Loucy (cell line): ENCODE measurements around the gene TOMM70.

ENCODE experiments used
- H2AFZ ChIP-seq: fragments of 200-600 bp; sonication (generic); 2 replicates; pipeline ENCODE4 v1.6.0; 2016; ENCODE audit warnings: antibody characterized with exemption, mild to moderate bottlenecking, low read length, moderate library complexity
- H3F3A ChIP-seq: fragments of 200-600 bp; 2 replicates; pipeline ENCODE4 v1.6.0; 2016; ENCODE audit warnings: antibody characterized with exemption, low read depth, mild to moderate bottlenecking
- H3K27me3 ChIP-seq: fragments of 200-600 bp; sonication (generic); 2 replicates; pipeline ENCODE4 v1.6.1; 2014; ENCODE audit warnings: low read length, mild to moderate bottlenecking; ENCODE audit not compliant: insufficient read depth, poor library complexity, severe bottlenecking
- H3K36me3 ChIP-seq: fragments of 200-600 bp; sonication (generic); 2 replicates; pipeline ENCODE4 v1.6.1; 2016; ENCODE audit warnings: low read length; ENCODE audit not compliant: insufficient read depth
- H3K4me1 ChIP-seq: fragments of 200-600 bp; sonication (generic); 2 replicates; pipeline ENCODE4 v1.5.1; 2014; ENCODE audit warnings: low read length, mild to moderate bottlenecking; ENCODE audit not compliant: insufficient read depth, poor library complexity, severe bottlenecking
- H3K4me2 ChIP-seq: fragments of 200-600 bp; sonication (generic); 2 replicates; pipeline ENCODE4 v1.6.0; 2014; ENCODE audit warnings: antibody characterized with exemption, low read length, low read depth, mild to moderate bottlenecking; ENCODE audit not compliant: poor library complexity, severe bottlenecking
- H3K4me3 ChIP-seq: fragments of 200-600 bp; sonication (generic); 2 replicates; pipeline ENCODE4 v1.5.1; 2014; ENCODE audit warnings: low read length, mild to moderate bottlenecking, mixed read lengths; ENCODE audit not compliant: poor library complexity, severe bottlenecking
- H3K79me2 ChIP-seq: fragments of 200-600 bp; sonication (generic); 2 replicates; pipeline ENCODE4 v1.6.1; 2014; ENCODE audit warnings: low read length; ENCODE audit not compliant: insufficient read depth
- H3K9ac ChIP-seq: fragments of 200-600 bp; sonication (generic); 2 replicates; pipeline ENCODE4 v1.6.0; 2014; ENCODE audit warnings: mild to moderate bottlenecking, low read depth, low read length, moderate library complexity; ENCODE audit not compliant: poor library complexity, severe bottlenecking
- H3K9me2 ChIP-seq: fragments of 200-600 bp; sonication (generic); replicated peaks from 2 replicates; pipeline ENCODE4 v1.6.1; 2016; ENCODE audit warnings: low read depth, low read length, mixed read lengths
- H3K9me3 ChIP-seq: fragments of 200-600 bp; sonication (generic); 2 replicates; pipeline ENCODE4 v1.6.1; 2014; ENCODE audit warnings: mild to moderate bottlenecking, antibody characterized with exemption, low read length, low read depth; ENCODE audit not compliant: insufficient read depth
- H4K20me1 ChIP-seq: fragments of 200-600 bp; sonication (generic); 2 replicates; pipeline ENCODE4 v1.6.0; 2014; ENCODE audit warnings: antibody characterized with exemption, low read length, mild to moderate bottlenecking; ENCODE audit not compliant: insufficient read depth, poor library complexity, severe bottlenecking
- EZH2phosphoT487 ChIP-seq: fragments of 200-600 bp; IDR thresholded peaks from 2 replicates; pipeline ENCODE4 v1.6.1; 2018; ENCODE audit warnings: antibody characterized with exemption, mild to moderate bottlenecking, moderate library complexity, borderline replicate concordance
- TF ChIP-seq, protein P1 (sequence below): fragments of 200-600 bp; sonication (generic); conservative IDR thresholded peaks from 2 replicates; pipeline ENCODE4 v1.5.1; 2014; ENCODE audit warnings: mild to moderate bottlenecking, antibody characterized with exemption, low read length

Gene TOMM70

DNA sequence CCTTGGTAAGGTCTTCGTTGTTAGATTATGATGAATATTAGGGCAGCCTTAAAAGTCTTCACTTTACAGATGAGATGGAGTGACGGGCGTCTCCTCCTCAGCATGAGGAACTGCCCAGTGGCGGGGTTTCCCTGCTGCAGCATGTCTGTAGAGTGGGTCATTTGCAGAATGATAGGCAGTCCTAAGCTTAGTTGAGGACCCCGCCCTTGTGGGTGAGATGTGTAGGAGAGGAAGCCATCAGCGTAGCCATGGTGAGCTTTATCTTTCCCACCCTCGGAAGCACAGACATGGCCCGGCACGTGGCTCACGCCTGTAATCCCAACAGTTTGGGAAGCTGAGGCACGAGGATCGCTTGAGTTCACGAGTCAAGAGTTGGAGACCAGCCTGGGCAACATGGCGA, 65.5 kb downstream of the TOMM70 start:
- peak overlapping the region; percentile 85 for H2AFZ ChIP-seq
- peak overlapping the region; percentile 80 for H3K9ac ChIP-seq

DNA sequence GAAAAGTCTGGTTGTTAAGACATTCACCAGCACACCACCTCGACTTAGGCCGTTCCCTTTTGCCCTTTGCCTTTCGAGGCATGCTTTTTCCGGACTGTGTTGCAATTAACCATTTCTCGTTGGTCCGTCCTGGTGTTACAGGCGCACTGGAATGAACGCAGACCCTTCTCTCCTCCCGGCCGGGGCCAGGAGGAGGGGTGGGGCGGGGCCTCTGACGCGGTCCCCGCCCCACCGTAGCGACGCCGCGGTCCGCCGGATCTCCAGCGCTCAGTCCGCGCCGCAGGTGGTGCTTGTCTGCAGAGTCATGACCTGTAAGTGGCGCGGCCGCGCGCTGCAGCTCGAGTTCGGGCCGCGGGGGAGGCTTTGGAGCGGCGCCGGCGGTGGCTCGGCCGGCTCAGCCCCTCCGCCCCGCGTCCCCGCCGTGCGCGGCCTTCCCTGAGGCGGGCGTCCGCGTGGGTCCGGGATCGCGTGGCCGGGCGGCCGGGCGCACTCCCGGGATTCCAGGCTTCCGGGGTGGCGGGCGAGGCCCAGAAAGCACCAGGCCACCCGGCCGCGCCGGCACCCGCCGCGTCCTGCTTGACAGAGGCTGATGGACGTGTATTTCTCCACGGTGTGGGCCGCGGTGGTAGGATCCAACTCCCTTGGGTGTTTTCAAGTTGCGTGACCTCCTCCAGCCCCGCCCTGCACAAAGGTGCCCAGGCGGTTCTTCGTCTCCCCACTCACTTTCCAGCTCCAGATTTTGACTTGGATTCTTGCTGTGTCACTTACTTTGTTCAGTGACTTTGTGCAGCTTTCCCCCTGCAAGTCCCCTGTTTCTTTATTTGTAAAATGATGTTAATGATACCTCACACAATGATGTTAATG, 66.2 kb downstream of the TOMM70 start, which contains the start of gene NIT2:
NIT2 (plus strand) TSS at position 270 of the 864 bp plus-strand sequence; CDS start at position 305, 35 bp downstream.
- Histone ChIP-seq H3K9me3 (no peaks in the 10 kb centered on the region), H3F3A (no peaks in the 10 kb centered on the region), H3K9ac (peak within 1 kb of the TSS; percentile 80), H2AFZ (peak within 1 kb of the TSS; percentile 98), H3K4me3 (peak within 1 kb of the TSS; percentile 83), H3K4me1 (peaks cover 14% of the 10 kb centered on the region), H3K79me2 (peaks cover 10% of the 10 kb centered on the region), H3K27me3 (no peaks in the 10 kb centered on the region), H3K9me2 (no peaks in the 10 kb centered on the region), H3K4me2 (peak within 1 kb of the TSS; percentile 90), H4K20me1 (no peaks in the 10 kb centered on the region), H3K36me3 (no peaks in the 10 kb centered on the region)
- no peak for TF ChIP-seq EZH2phosphoT487
- TF ChIP-seq, protein P1, sequence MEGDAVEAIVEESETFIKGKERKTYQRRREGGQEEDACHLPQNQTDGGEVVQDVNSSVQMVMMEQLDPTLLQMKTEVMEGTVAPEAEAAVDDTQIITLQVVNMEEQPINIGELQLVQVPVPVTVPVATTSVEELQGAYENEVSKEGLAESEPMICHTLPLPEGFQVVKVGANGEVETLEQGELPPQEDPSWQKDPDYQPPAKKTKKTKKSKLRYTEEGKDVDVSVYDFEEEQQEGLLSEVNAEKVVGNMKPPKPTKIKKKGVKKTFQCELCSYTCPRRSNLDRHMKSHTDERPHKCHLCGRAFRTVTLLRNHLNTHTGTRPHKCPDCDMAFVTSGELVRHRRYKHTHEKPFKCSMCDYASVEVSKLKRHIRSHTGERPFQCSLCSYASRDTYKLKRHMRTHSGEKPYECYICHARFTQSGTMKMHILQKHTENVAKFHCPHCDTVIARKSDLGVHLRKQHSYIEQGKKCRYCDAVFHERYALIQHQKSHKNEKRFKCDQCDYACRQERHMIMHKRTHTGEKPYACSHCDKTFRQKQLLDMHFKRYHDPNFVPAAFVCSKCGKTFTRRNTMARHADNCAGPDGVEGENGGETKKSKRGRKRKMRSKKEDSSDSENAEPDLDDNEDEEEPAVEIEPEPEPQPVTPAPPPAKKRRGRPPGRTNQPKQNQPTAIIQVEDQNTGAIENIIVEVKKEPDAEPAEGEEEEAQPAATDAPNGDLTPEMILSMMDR, result no peak

More for the DNA sequence above, 65.5 kb downstream of the TOMM70 start:
- Histone ChIP-seq H3K4me3 (peak overlapping the region; percentile 83), H3K79me2 (peaks cover 10% of the 10 kb centered on the region), H4K20me1 (no peaks in the 10 kb centered on the region), H3K36me3 (no peaks in the 10 kb centered on the region), H3K9me2 (no peaks in the 10 kb centered on the region), H3K27me3 (no peaks in the 10 kb centered on the region), H3K4me1 (peaks cover 14% of the 10 kb centered on the region), H3K9me3 (no peaks in the 10 kb centered on the region), H3K4me2 (peak overlapping the region; percentile 90), H3F3A (no peaks in the 10 kb centered on the region)
- TF ChIP-seq, protein P1, result no peak
- TF ChIP-seq EZH2phosphoT487, result no peak

DNA sequence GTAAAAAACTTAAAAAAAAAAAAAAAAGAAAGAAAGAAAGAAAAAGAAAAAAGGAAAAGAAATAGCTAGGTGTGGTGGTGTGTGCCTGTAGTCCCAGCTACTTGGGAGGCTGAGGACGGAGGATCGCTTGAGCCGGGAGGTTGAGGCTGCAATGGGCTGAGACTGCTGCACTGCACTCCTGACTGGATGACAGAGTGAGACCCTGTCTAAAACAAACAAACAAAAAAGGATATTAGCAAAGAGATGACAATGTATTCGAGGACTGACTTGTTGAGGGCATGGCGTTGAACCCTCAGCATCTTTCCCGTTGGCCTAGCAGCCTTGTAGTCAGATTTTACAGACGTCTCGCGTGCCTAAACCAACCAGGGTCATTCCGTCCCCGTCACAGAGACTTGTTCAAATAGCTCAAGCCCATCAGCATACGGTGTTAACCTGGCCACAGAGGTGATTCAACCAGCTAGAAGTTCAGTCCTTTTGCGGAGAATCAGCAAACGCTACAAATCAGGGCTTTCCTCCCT, 66.9 kb downstream of the TOMM70 start:
- no peaks in the 10 kb centered on the region for H4K20me1 ChIP-seq
- H3K4me1 ChIP-seq, result peaks cover 14% of the 10 kb centered on the region
- no peaks in the 10 kb centered on the region for H3K9me2 ChIP-seq
- H3K9ac ChIP-seq, result peak overlapping the region; percentile 80
- H3K27me3 ChIP-seq, result no peaks in the 10 kb centered on the region
- no peaks in the 10 kb centered on the region for H3K9me3 ChIP-seq
- H3K4me3 ChIP-seq, result peak overlapping the region; percentile 83
- no peaks in the 10 kb centered on the region for H3F3A ChIP-seq
- peaks cover 10% of the 10 kb centered on the region for H3K79me2 ChIP-seq
- peak overlapping the region; percentile 90 for H3K4me2 ChIP-seq
- peak overlapping the region; percentile 98 for H2AFZ ChIP-seq
- no peaks in the 10 kb centered on the region for H3K36me3 ChIP-seq
- TF ChIP-seq EZH2phosphoT487, result no peak
- TF ChIP-seq, protein P1, result no peak
